IPS DF 19.7 (cell line): ENCODE results near the gene ZP1.

Experiments
- DNase-seq: peaks from one replicate; pipeline ENCODE4 v3.0.0-alpha.2; 2013; ENCODE audit warnings: low read depth, low spot score

The ZP1 gene

DNA sequence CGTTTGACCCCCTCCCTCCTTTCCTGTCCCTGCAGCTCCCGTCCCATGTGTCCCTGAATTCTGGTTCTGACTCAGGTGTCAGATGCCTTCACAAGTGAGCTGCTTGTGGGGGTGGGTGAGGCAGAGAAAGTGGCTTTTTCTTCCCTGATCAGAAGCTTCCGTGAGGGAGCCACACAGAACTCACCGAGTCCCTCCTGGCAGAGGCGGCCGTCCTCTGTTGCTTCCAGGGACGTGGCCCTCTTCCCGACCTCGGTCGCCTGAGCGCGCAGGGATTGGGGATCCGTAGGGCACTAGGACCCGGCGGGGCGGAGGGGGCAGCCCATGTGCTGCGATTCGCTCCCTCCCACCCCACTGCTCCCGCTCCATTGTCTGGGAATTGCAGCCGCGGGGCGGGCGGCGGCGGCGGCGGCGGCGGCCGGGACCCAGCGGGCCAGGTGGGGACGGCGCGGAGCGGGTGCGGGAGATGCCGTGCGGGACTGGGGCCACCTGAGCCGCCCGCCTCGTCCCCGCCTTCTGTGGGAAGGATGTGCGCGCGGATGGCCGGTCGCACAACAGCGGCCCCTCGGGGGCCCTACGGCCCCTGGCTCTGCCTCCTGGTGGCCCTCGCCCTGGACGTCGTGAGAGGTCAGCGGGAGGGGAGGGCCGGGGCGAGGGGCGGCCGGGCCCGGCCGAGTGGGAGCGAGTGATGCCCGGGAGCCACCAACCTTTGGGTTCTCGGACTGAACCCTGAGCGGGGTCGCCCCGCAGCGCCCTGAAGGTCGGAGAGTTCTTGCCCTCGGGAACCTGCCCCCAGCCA lies 57.0 kb downstream of the ZP1 start, which contains the start of gene TMEM132A:
Gene TMEM132A, plus strand, starts transcription at position 351 of the 796 bp plus-strand sequence. Its CDS starts 174 bp downstream, at position 525.
- DNase-seq: no peak
